NCI-H2107 treated with DMSO at 0.1 percent for 48 hours (cell line): ENCODE measurements around the gene FAHD2B.
"Not testable (repeated sequence)": the region's sequence is repeated elsewhere in the genome, so short reads cannot be mapped to it uniquely, and the experiment has no call there.

Experiments used
- DNase-seq: peaks from one replicate; lab custom pipeline; 2025; ENCODE audit not compliant: unreplicated experiment; lab: John Stamatoyannopoulos, UW

The FAHD2B gene, protein sequence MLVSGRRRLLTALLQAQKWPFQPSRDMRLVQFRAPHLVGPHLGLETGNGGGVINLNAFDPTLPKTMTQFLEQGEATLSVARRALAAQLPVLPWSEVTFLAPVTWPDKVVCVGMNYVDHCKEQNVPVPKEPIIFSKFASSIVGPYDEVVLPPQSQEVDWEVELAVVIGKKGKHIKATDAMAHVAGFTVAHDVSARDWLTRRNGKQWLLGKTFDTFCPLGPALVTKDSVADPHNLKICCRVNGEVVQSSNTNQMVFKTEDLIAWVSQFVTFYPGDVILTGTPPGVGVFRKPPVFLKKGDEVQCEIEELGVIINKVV

GRCh38 chr2:97094772-97095611 is at the start of gene FAHD2B:
TSS of gene FAHD2B (minus strand) at chr2:97094882. CDS start at chr2:97091706, 3,176 bp downstream.
- not testable (repeated sequence) for DNase-seq

DNA sequence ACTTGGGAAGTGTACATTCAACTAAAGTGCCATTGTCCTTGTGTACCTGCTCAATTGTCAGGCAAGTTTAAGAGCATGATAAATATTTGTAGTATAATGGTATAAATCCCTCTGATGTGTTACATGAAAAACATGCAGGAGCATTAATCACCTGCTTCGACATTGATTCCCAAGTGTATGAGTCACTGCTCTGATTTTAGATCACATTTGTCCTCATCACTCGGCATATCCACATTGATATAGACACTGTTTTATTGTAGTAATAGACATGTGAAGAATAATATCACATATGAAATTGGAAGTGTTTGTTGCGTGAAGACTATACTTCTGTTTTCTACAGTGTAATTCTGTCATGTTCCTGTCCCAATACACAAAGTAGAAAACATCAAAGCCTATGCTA is 49.3 kb upstream of the FAHD2B start:
- not testable (repeated sequence) for DNase-seq

DNA sequence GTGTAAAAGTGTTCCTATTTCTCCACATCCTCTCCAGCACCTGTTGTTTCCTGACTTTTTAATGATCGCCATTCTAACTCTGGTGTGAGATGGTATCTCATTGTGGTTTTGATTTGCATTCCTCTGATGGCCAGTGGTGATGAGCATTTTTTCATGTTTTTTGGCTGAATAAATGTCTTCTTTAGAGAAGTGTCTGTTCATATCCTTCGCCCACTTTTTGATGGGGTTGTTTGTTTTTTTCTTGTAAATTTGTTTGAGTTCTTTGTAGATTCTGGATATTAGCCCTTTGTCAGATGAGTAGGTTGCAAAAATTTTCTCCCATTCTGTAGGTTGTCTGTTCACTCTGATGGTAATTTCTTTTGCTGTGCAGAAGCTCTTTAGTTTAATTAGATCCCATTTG is 34.4 kb upstream of the FAHD2B start:
- DNase-seq: not testable (repeated sequence)

- DNase-seq: not testable (repeated sequence)
Observed at GRCh38 chr2:97113882-97114255, 19.2 kb upstream of the FAHD2B start.

DNA sequence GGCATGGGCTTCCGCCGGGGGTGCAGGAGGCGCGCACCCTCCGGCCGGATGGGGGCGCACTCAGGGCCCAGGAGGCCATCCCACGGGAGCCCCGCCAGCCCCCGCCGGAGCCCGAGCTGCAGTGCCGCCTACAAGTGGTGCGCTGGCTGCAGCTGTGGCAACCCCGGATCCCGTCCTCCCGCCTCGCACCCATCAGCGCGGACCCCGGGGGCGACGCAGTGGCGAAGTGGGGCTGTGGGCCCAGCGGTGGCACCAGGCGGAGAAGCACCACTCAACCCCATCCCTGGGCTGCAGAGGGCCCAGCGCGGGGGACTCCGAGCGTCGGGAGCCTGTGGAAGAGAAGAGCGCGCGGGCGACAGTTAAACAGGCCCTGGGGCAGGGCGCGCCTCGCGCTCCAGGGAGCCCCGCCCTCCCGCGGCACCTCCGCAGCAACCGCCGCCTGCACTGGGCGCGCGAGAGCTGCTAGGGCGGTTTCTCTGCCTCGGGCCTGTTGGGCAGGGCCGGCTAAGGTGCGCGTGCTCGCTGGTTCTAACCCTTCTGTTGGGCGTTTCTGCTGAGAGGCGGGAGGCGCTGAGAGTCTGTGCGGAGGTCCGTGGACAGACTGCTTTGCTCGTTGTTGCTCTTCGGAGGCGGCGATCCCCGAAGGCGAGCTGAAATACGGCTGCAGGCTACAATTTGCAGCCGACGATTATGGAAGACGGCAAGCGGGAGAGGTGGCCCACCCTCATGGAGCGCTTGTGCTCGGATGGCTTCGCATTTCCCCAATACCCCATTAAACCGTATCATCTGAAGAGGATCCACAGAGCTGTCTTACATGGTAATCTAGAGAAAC is 18.6 kb upstream of the FAHD2B start, which contains the start of gene ANKRD36:
ANKRD36 (plus strand) TSS at position 104 of the 832 bp plus-strand sequence; CDS start at position 691, 587 bp downstream.
- DNase-seq: not testable (repeated sequence)

DNA sequence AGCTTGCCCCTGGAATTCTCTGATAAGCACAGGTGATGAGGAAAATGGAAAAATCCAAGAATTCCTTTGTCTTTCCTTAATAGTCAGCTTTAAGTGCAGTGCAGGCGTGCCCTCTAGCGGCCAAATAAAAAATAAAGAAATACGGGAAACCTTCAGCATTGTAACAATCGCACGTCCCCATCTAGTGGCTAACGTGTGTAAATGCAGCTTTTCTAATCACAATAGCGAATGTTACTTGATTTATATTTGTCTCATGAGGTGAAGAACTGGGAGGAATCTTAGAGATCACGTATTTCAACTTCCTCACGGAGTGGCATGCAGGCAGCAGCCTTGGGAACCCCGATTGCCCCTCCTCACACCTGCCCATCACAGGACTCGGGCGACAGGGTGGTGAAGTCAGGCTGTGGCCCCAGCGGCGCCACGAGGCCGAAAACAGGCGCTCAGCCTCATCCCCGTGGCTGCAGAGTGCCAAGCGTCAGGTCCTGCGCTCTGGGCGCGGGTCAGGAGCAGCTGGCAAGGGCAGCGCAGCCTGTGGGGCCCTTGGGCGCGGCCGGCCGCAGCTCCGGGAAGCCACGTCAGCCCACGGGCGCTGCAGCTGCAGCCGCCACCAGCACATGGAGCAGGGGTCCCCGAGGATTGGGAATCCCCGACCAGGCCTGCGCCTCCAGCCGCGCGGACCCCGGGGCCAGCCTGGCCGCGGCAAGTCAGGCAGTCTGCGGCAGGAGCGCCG is 17.8 kb upstream of the FAHD2B start:
- DNase-seq: not testable (repeated sequence)

DNA sequence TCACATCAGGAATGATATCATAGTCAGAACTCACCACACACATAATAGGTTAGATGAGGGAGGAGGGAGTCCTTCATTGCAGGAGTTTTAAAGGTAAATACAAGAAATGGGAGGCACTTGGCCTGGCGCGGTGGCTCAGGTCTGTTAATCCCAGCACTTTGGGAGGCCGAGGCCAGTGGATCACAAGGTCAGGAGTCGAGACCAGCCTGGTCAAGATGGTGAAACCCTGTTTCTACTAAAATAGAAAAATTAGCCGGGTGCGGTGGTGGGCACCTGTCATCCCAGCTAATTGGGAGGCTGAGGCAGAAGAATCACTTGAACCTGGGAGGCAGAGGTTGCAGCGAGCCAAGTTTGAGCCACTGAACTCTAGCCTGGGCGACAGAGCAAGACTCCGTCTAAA is 16.6 kb upstream of the FAHD2B start:
- not testable (repeated sequence) for DNase-seq

GRCh38 chr2:97106878-97107277 is 12.2 kb upstream of the FAHD2B start:
- DNase-seq: not testable (repeated sequence)

- not testable (repeated sequence) for DNase-seq
Observed at GRCh38 chr2:97098786-97099372, 4.2 kb upstream of the FAHD2B start.

- no peak for DNase-seq
Observed at GRCh38 chr2:97095661-97096060, 979 bp upstream of the FAHD2B start.

DNA sequence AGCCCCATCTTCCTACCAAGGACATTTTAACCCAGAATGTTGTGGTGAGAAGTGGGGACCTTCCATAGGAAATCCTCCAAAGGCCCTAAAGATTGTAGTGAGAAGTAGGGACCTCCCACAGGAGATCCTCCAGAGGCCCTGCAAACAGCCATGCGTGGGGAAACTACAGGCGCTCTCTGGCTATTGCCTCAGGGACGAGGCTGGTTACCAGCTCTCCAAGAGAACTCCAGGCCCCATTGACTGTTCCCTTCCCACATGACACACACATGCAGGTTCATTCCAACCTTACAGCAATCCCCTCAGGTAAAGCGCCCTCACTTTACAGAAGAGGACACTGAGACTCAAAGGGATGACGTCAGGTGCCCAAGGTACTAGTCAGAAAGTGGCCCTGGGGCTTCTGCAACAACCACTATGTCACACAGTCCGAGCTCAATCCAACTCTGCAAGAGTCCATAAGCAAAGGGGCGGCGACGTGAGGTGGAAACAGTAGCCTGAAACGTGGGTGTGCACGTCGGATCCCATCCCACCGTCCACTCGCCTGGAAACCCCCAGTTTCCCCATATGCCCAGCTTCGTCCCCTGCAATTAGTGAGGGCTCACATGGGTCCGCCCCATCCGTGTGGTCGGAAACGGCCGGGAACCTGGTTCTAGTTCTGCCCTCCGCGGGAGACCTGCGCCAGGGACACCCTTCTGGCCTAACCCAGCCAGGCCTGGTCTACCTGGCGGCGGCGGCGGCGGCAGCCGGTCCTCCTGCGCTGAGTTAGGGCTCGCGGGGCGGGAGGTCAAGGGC is 505 bp downstream of the FAHD2B start:
- not testable (repeated sequence) for DNase-seq

DNA sequence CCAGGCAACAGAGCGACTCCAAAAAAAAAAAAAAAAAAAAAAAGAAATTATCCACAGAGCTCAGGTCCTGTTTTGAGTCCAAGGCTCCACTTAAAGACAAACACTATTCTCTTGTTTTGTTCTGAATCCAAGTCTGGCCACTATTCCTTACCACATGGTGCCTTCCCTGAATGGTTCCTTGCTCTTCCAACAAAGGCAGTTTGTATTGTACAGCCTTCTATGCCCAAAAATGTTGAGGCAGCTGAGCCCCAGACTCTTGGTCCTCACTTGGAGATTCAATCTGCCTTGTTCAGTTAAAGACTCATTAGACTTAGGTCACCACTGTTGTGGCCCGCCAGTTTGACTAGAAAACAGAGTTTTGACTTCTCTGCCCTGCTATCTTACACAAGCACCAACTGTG is 1.7 kb downstream of the FAHD2B start:
- not testable (repeated sequence) for DNase-seq

GRCh38 chr2:97088706-97089105 is 6.0 kb downstream of the FAHD2B start:
- not testable (repeated sequence) for DNase-seq

GRCh38 chr2:97085093-97085492 is 9.6 kb downstream of the FAHD2B start:
- not testable (repeated sequence) for DNase-seq

DNA sequence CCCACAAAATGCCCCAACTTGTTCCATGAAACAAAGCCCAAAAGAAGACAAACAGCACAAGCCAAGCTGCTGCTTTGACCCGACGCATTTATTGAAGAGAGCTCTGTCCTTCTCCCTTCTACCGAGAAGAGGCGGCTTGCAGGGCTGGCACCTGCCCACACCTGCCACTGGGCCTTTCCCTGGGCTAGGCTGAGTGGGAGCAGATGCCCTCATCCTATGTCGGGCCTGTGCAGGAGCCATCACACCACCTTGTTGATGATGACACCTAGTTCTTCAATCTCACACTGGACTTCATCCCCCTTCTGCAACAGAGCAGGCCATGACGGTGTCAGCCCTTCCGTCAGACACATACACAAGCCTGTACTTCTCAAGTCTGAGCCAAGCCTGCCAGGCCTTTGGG is 11.2 kb downstream of the FAHD2B start:
- not testable (repeated sequence) for DNase-seq

- DNase-seq: not testable (repeated sequence)
Observed at GRCh38 chr2:97082206-97082605, 12.5 kb downstream of the FAHD2B start.

- not testable (repeated sequence) for DNase-seq
Observed at GRCh38 chr2:97080855-97081254, 13.8 kb downstream of the FAHD2B start.

GRCh38 chr2:97077213-97077612 is 17.5 kb downstream of the FAHD2B start:
- peak; percentile 21 for DNase-seq

DNA sequence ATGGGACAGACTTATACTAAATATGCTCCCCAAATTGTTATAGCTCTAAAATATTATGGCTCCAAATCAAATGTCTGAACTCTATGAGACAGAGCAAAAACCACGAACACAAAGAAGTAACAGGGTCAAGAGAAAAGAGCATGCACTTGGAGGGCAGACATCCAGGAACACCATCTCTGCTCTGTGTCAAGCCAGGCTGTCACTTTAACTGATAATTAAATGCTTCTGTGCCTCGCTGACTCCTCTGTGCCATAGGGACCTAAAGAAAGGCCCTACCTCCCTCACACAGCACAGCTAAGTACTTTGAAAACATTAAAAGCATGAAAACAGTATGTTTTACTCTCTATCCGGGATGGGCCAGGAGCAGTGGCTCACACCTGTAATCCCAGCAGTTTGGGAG is 23.8 kb downstream of the FAHD2B start:
- DNase-seq: not testable (repeated sequence)
